ENCODE results near the gene VPS37C. TPM values are rescaled to one million over a fixed set of nuclear protein-coding genes. Genes with fewer than 3 reads are reported as not detected.

The VPS37C gene
- total RNA-seq, 1 donor from 2014 or later: 11.9 TPM

DNA sequence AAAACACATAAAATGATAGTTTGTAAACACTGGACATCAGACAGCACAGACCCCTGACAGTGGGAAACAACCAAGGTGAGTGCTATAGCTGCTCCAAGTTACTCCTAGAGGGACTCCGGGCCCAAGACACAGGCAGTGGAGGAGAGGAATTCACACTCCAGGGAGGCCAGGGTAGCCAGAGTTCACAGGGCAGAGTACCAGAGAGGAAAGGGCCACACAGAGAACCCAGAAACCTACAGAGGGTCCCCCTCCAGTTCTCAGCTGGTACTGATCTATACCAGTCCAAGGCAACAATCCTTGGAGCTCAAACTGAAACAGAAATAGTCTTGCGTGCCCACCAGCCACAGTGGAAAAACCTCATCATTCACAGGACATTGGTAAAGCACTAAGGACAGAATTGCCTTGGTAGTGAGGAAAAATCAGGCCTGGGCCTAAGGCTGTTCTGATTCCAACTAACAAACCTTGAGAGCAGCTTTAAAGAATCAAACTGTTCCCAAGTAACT lies 7.6 kb downstream of the VPS37C start:
- no peak for DNase-seq

DNA sequence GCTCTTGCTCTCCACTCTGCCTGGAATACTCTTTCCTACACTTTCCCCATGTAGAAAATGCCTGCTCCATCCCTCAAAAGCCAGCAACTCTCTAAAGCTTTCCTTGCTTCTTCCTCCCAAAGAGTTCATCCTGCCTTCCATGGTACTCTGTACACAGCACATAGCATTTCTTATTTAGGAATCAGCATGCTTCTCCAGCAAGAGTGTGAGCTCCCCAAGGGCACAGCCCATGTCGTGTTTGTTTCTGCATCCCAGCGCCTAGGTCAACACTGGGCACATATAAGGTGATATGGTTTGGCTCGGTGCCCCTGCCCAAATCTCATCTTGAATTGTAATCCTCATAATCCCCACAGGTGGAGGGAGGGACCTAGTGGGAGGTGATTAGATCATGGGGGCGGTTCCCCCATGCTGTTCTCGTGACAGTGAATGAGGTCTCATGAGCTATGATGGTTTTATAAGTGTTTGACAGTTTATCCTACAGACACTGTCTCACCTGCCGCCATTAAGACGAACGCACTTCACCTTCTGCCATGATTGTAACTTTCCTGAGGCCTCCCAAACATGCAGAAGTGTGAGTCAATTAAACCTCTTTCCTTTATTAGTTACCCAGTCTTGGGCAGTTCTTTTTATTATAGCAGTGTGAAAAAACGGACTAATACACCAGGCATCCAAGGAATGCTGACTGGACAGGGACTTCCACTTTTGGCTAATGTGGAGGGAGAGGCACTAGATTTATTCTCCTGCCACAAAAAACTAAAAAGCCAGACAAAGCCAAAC lies 8.2 kb downstream of the VPS37C start:
- no peak for DNase-seq

- DNase-seq: no peak
Observed at GRCh38 chr11:61151545-61152252, 9.5 kb downstream of the VPS37C start.

GRCh38 chr11:61150706-61151544 lies 10.3 kb downstream of the VPS37C start:
- DNase-seq: no peak

GRCh38 chr11:61149624-61150615 lies 11.3 kb downstream of the VPS37C start:
- peak; percentile 61 for DNase-seq

- DNase-seq: no peak
Observed at GRCh38 chr11:61147791-61148620, 13.2 kb downstream of the VPS37C start.

- no peak for DNase-seq
Observed at GRCh38 chr11:61147271-61147670, 14.0 kb downstream of the VPS37C start.

DNA sequence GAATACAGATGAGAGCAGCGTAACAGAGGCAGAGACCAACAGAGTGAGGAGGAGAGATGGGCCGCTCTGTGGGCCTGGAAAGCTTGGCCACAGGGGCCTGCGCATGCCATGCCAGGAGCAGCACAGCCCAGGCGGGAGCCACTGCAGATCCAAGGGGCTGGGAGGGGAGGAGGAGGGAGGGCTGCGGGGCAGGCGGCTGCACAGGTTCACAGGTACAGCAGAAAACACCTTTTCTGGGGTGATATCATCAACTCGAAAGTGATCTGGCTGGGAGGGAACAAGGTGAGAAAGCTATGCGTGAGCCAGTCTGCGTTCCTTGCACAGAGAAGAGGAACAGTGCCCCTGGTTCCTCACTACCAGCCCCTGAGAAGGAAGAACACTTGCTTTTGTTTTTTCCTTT lies 14.8 kb downstream of the VPS37C start:
- DNase-seq: no peak

DNA sequence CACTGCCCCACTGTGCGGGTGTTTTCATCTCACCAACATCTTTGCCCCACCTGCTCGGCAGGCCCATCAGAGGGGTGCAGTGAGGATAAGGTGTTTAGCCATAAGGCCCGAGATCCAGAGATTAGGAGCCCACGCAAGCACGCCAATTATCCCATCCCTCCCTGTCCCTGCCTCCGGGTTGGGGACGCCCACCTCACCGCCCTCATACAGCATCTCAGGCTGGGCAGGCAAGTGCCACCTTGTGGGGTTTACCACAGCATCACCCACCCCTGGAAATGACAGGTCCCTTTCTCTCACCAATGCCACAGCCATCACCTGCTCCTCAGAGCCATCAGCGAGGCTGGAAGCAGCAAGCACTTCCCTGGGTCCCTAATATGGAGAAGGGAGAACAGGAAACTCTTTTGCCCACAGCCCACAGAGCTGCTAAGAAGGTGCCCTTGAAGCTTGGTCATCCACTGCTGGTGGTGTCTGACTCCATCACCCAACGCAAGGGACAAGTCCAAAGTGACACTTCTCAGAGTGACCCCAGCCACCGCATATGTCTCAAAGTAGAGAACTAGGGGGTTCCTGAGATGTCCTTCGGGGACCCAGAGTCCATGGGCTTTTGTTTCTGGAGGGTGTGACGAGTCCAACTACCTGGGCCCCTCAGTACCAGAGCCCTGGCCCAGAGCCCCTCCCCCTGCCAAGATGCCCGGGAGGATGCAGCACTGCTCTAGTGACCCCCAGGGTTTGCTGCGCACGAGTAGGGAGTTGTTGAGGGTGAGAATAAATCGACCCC lies 15.8 kb downstream of the VPS37C start:
- DNase-seq: no peak

DNA sequence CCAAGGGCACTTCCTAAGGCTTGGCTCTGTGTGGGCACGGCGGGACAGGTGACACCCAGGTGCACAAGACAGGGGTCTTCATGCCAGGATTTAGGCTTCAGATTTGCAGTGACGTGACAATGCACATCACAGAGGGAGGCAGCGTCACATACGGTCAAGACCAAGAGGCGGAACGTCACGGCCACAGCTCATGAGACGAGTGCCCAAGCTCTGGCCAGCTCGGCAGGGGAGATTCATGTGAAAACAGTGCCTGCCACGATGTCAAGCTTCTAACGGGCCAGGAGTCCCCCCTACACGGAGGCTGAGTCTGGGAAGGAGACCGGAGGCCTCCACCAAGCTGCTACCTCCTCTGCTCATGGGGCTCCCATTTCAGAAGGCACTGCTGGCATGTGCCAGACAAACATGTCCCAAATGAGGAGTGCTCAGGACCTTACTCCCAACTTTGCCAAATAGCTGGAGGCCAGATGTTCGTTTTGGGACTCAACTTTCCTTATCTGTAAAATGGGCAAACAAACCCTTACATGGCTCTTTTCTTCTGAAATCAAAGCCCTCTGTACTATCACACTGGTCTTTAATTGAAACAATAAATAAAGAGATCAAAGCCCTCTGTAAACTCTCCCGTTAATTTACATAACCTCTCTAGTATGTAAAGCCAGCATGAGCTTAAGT lies 16.6 kb downstream of the VPS37C start:
- DNase-seq: no peak

GRCh38 chr11:61142424-61142823 lies 18.8 kb downstream of the VPS37C start:
- DNase-seq: no peak

- peak; percentile 77 for DNase-seq
Observed at GRCh38 chr11:61141601-61142028, 19.6 kb downstream of the VPS37C start.

- no peak for DNase-seq
Observed at GRCh38 chr11:61140416-61140815, 20.8 kb downstream of the VPS37C start.

DNA sequence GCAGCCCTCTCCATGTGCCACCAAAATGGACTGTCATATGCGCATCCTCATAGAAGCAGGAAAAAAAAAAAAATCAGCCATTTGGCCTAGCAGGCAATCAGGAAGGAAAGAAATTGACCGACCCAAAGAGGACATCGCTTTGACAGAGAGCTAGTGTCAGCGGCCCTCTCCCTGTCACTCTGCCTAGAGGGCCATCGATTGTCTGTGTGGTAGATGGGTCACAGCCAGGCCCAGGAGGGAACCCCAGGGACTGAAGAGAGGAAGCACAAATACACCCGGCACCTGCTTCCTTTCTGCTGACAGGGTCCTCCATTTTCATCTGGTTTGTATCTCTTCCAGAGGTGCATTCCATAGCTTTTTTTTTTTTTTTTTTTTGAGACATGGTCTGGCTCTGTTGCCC lies 21.8 kb downstream of the VPS37C start:
- no peak for DNase-seq

- DNase-seq: no peak
Observed at GRCh38 chr11:61138935-61139334, 22.3 kb downstream of the VPS37C start.

DNA sequence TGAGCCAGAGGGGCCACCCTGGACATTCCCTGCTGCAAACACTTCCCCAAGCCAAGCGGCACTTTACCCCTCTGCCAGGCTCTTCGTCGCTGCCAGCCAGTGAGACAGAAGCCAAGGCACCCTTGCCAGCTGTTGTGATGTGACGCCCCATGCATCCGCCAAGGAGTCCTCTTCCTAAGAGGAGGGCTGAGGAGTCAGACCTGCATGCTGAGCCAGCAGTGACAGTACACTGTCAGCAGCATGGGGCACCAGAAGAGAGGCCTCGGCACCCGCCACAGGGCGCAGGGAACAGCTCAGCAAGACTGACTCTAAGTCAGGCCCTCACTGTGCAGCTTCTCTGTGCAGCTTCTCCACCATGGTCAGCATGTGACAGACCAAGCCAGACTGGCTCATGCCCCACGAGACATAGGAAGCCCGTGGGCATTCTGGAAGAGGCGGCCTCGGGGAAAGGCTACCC lies 26.4 kb downstream of the VPS37C start:
- peak; percentile 78 for DNase-seq

DNA sequence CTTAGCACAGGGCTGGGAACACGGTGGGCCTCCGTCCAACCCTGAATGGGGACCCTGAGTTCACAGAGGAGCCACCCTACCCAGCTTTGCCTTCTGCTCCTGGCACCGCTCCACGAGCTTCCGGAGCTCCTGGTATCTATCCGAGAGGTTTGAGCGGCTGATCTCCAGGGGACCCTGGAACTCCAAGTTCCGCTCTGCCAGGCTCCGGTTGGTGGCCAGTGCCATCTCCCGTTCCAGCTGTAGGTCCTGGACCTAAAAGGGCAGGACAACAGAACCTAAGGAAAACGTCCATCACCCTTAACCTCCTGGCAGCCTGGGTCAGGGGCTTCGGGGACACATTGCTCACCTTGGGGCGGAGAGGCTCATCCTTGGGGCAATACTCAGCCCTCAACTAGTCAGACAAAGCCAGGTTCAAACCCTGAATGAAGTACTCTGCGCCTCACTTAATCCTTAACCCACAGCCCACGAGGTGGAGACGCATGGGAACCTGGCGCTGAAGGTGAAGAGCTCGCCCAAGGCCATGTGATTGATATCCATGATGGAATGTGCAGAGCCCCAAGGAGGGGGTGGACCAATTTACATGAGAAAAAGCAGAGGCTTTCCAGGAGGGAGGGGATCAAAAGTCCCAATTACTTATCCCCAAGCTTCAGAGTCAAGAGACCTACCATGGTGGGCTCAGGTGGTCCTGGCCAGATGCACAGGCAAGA lies 27.1 kb downstream of the VPS37C start:
- DNase-seq: no peak

- no peak for DNase-seq
Observed at GRCh38 chr11:61133145-61133544, 28.1 kb downstream of the VPS37C start.

Data from tongue (tissue), 2 donors.